HG03457 (cell line): ENCODE data around the gene CCDC137.

Experiments used
- ATAC-seq: cut with Tn5 transposase; IDR thresholded peaks from one replicate; pipeline ENCODE4 v1.9.1; 2021; ENCODE audit warnings: moderate number of reproducible peaks; ENCODE audit not compliant: unreplicated experiment

CCDC137 gene

DNA sequence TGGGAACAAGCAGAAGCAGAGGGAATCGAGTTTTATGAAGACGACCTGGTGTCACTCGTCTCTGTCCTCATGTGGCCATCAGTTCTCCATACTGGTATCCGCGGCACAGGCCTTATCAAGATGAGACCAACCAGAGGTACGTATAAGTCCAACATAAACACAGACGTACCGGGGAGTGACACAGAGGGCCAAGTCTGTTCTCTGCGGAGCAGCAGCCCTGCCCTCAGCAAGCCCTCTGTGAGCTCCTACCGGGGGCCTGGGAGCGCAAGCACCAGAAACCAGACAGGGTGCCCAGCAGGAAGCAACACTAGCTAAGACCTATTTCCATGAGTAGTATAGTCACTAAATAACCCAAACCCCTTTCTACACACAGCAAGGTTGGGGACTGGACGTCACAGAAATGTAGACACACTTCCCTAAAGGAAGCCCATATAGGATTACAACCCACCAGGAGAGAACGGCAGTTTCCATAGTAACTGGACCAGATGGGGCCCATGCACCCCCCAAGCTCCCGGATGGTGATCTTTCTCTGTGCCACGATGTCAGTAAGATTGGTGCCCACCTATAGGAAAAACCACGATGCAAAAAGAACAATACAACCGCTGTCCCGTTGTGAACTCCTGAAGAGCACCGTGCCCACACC, 16.1 kb downstream of the CCDC137 start:
- no peak for ATAC-seq

DNA sequence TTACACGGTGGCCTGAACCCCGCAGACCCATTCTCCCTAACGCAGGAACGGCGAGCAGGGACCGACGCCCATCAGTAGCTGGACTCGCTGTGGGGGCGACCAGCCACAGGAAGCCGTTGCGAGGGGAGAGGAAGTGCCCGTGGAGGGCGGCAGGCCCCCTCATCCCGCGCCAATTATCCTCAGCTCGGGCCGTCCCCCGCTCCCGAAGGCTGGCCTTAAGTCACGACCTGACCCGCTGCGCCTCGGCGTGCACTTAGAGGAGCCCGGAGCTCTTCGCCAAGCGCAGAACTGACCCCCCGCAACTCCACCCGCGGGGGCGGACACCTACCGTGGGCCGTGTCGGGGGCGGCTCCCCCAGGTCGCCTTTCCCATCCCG, 16.7 kb downstream of the CCDC137 start:
- no peak for ATAC-seq

DNA sequence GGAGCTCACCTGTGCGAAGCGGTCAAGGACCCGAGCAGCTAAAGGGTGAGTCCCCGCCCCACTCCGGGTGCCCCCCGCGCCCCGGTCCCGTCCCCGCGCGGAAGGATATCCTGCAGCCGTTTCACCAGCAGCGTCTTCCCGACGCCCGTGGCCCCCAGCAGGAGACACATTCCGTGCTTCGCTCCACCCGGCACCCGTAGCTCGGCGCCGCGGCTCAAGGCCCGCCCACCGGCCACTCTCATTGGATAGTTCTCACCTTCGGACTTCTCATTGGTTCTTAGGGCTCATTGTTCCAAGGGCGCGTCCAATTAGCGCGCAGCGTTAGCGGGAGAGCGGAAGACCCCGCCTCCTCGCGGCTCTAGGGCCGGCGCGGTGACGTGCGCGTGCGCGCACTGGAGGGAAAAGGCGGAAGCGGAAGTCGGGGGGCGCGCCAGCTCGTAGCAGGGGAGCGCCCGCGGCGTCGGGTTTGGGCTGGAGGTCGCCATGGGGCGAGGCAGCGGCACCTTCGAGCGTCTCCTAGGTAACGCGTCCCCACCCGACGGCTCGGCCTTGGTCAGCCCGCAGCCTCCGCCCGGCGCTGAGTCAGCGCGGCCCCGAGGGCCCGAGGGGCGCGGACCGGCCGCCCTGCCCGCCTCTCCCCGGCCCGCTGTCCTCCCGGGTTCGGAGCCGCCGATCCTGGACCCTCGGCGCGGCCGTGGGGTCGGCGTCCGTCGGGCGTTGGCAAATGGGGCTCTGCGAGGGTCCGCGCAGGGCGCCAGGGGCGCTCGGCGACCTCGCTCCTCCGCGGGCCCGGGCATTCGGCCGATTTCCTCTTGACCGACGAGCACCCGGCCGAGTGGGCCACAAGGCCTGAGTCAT, 17.3 kb downstream of the CCDC137 start, which contains the start of the genes ARL16 and HGS:
TSS of gene ARL16 (minus strand) at position 214 of the 858 bp plus-strand sequence. CDS start at position 170, 44 bp downstream.
TSS of gene HGS (plus strand) at position 428 of the 858 bp plus-strand sequence. CDS start at position 484, 56 bp downstream.
- ATAC-seq, result peak; percentile 85

DNA sequence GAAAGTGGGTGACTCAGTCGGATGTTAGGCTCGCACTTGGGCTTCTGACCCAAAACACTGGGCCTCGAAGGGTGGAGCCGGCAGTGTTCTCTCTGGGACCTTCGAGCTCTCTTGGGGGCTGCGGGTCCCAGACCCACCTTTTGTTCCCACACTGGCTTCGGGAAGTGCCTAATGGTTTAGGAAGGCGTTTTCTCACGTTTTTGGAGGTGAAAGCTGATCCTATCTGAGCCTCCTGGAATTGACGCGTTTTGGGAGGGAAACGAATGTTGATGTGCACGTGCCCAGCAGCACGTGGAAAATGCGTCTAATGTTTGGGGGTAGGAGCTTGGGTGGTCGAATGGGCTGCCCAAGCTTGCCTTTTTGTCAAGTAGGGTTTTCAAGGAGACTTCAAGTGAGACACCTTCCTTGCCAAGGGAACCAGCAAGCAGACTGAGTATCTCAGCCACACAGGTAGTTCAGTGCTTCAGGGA, 17.9 kb downstream of the CCDC137 start:
- ATAC-seq, result no peak

DNA sequence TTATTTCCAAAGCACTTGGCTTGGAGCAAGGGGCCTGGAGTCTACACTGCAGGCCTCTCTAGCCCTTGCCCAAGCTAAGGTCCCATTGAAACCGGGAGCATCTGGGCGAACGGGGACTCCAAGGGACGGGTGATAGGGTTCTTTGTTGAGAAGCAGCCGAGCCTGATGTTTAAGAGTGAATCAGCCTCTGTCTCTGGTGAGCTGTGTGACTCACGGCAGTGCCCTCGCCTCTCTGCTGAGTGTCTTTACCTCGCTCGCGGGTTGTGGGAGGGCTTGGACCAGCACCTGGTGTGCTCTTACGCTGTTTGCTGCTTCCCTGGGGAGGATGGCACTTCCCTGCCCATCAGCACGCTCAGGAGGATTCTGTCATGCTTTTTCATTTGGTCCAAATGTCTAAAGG, 18.6 kb downstream of the CCDC137 start:
- no peak for ATAC-seq

DNA sequence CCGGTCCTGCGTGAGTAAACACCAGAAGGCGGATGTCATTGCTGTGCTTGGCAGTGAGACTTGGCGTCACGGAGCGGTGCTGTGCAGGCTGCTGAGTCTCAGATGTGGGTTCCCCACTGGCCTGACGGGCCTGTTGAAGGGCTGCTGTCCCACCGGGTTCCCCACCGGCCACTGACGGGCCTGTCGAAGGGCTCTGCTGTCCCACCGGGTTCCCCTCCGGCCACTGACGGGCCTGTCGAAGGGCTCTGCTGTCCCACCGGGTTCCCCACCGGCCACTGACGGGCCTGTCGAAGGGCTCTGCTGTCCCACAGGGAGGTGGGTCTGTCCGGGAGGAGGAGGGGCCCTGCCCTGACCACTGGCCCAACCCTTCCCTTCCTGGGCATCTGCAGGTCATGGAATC, 20.1 kb downstream of the CCDC137 start:
- ATAC-seq, result no peak

DNA sequence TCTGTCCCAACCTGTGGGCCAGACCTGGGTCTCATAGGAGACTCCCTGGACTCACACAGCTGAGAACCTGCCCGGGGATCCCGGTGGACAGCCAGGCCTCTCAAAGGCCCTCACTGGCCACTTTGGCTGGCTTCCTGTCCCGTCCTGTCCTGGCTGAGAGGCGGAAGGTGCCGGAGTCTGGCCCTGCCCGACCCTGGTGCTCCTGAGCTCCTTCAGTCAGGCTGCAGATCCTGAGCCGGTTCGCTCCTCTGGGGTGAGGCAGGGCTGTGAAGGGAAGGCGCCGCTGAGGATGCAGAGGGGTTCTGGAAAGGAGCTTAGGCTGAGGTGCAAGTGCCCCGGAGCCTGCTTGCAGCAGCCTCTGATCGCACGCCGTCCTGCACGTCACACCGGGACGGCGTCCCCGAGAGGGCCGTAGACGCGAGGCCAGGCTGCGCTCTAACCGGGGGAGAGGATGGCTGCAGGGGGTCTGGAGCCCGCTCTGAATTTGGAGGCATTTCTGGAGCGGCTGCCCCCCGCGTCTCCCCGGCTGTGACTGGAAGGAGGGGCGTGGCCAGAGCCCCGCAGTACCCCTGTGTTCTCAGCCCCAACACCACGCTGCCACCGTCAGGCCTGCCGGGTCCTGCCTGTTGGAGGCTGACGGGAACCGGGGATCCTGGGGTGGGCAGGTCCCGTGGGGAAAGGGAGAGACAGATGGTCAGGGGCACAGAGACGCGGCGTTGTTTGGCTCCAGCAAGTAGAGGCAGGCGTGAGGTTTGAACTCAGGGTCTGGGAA, 21.4 kb downstream of the CCDC137 start:
- no peak for ATAC-seq

DNA sequence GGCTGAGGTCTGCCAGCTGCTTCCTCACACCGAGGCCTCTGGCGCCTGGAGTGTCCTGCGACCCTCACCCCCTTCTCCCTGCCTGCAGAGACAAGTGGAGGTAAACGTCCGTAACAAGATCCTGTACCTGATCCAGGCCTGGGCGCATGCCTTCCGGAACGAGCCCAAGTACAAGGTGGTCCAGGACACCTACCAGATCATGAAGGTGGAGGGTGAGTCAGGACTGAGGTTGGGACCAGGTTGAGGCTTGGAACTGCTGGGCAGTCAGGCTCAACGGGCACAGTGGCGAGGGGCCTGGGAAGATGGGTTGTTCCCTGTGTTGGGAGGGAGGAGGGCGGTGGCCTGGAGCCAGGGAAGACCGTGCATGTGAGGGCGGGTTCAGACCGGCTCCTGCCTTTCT, 22.1 kb downstream of the CCDC137 start:
- no peak for ATAC-seq

DNA sequence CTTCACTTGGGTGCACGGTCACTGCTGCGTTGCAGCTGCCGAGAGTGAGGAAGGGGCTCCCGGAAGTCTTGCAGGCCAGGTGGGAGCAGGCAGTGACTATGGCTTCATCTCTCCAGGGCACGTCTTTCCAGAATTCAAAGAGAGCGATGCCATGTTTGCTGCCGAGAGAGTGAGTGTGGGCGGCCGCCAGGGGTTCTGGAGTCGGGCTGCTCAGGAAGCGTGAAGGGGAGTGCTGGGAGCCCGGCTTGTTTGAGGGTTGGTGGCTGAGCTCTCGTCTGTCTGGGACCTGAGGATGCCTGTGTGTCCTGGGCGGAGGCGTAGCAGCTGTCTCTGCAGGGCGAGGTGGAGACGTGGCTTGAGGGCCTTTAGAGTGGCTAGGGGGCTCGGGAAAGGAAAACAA, 23.5 kb downstream of the CCDC137 start:
- no peak for ATAC-seq

DNA sequence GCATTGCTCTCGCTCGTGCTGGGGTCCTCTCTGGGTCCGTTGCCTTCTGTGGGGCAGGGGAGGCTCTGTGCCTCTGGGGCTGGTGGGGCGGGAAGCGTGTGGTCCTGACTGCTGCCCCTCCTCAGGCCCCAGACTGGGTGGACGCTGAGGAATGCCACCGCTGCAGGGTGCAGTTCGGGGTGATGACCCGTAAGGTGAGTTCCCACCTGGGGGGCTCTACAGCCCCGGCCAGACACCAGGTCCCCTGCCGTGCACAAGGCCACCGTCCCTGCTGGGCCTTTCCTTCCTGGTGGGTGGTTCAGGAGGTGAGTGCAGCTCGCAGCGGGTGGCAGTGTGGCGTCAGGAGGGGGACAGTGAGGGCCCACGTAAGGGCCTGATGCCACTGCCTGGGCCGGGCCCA, 24.0 kb downstream of the CCDC137 start:
- ATAC-seq, result no peak

DNA sequence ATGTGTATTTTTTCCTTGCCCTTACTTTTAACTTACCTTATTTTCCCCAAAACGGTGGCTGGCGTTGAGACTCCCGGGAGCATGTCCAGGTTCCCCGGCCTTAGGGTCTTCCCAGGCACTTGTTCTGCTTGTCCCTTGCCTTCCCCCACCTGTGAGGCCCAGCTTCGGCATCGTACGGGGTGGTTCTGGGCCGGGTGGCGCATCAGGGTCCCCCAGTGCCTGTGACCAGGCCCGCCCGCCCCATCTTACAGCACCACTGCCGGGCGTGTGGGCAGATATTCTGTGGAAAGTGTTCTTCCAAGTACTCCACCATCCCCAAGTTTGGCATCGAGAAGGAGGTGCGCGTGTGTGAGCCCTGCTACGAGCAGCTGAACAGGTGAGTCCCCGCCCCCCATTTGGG, 24.7 kb downstream of the CCDC137 start:
- ATAC-seq, result no peak

DNA sequence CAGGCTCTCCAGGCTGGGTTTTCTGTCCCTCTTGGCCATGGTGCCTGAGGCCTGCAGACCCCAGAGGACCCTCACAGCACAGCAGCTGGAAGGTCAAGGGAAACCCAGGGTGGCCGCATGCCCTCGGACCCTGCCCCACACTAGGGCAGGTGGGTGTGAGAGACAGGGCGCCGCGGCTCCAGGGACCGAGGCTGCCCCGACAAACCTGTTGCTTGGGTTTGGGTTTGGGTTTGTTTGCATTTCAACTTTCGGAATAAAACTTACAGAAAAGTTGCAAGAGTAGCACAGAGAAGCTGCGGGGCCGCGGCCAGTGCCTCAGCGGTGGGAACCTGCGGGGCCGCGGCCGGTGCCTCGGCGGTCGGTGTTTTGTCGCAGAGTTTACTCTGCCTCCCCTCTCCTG, 25.1 kb downstream of the CCDC137 start:
- no peak for ATAC-seq

DNA sequence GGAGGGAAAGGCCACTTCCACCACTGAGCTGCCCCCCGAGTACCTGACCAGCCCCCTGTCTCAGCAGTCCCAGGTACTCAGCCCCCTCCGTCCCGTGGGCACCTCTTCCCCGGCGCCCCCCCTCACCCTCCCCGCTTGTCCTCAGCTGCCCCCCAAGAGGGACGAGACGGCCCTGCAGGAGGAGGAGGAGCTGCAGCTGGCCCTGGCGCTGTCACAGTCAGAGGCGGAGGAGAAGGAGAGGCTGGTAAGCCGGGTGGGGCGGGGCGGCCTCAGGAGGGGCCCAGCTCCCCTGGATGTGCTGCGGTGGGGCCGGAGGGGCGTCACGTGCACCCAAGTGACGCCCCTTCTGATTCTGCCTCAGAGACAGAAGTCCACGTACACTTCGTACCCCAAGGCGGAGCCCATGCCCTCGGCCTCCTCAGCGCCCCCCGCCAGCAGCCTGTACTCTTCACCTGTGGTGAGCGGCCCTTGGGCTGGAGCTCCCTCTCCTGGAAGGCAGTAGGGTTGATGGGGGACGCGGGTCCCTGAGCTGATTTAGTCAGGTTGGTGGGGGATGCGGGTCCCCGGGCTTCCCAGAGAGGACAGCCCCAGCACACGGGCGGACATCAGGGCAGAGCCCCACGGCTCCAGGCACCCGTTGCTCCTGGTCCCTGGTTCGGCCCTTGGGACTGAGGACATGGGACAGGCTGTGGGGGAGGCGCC, 27.1 kb downstream of the CCDC137 start:
- no peak for ATAC-seq

DNA sequence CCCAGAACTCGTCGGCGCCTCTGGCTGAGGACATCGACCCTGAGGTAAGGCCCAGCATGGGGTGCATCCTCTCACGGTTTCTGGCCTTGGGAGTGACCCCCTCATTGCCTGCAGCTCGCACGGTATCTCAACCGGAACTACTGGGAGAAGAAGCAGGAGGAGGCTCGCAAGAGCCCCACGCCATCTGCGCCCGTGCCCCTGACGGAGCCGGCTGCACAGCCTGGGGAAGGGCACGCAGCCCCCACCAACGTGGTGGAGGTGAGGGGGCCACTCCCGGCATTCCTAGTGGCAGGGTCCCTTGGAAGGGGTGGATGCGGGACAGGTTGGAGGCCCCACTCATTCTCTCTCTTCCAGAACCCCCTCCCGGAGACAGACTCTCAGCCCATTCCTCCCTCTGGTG, 28.3 kb downstream of the CCDC137 start:
- ATAC-seq, result no peak

DNA sequence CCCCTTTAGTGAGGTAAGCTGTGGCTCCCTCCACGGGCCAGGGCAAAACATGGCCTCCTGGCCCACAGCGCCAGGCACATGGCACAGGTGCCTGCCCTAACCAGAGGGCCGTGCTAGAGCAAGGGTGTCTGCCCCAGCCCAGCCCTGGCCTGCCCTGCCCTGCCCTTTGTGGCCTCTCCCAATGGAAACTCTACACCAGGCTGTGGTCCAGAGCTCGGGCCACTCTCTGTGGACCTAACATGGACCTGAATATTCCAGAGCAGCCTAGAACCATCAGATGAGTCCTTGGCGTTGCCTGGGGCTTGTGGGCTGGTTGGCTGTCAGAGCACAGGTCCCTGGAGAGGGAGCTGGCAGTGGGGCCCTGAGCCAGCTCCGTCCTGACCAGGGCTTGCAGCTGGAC, 28.7 kb downstream of the CCDC137 start:
- no peak for ATAC-seq

DNA sequence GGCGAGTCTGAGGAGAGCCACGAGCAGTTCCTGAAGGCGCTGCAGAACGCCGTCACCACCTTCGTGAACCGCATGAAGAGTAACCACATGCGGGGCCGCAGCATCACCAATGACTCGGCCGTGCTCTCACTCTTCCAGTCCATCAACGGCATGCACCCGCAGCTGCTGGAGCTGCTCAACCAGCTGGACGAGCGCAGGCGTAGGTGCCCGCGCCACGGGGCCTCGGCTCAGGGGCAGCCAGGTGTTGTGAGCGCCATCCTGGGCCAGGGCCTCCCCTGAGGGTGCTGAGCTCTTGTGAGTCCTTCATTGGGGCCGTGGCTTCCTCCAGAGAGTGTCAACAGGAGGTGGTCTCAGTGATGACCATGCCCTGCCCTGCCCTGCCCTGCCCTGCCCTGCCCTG, 29.3 kb downstream of the CCDC137 start:
- ATAC-seq, result no peak

DNA sequence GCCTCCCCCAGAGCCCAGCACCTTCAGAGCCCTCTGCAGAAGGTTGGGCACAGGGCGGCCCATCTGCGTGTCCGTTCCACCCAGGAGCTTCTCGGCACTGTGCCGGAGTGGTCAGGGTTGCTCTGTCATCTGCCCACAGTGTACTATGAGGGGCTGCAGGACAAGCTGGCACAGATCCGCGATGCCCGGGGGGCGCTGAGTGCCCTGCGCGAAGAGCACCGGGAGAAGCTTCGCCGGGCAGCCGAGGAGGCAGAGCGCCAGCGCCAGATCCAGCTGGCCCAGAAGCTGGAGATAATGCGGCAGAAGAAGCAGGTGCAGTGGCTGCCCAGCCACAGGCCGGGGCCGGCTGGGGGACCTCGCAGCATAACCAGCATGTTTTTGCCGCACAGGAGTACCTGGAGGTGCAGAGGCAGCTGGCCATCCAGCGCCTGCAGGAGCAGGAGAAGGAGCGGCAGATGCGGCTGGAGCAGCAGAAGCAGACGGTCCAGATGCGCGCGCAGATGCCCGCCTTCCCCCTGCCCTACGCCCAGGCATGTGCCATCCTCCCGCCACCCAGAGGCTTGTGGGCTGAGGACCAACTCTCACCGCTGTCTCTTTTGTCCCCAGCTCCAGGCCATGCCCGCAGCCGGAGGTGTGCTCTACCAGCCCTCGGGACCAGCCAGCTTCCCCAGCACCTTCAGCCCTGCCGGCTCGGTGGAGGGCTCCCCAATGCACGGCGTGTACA, 29.8 kb downstream of the CCDC137 start:
- no peak for ATAC-seq

DNA sequence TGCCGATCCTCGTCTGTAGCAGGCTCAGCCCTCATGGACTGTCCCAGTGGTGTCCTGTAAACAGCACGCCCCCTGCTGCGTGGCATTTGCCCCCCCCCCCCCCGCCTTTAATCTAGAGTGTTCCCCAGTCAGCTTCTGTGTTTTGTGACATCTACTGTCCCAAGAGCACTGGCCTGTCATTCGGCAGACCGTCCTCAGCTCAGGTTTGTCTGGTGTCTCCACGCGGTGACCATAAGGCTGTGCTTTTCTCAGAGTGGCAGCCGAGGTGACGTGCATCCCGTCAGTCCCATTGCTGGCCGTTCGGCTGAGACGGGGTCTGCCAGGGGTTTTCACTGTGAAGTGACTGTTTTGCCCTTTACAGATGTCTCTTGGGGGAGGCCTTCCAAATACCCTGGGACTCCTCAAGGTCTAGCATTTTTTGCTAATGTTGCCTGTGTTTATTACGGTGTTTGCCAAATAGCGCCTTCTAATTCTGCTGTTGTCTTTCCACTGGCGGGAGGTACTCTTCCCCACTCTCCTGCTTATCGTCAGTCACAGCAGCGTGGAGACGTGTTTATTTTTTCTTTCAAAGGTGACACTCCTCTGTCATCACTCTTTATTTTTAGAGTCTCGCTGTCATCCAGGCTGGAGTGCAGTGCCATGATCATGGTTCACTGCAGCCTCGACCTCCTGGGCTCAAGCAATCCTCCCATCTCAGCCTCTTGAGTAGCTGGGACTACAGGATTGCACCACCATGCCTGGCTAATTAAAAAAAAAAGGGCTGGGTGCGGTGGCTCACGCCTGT, 30.9 kb downstream of the CCDC137 start:
- ATAC-seq, result no peak
